Stomach smooth muscle (tissue), 2 donors: Measurements from ENCODE around the gene C12orf57.
A peak's percentile ranks its signal among the peaks of the same experiment; 100 is the strongest.

Experiments
- H3K27ac ChIP-seq: one replicate; pipeline ENCODE4 v1.7.0; 2013; ENCODE audit warnings: mild to moderate bottlenecking, low read length, inconsistent platforms
- H3K27me3 ChIP-seq, 2 donors: one replicate each; pipeline ENCODE4 v1.7.0; 2013; ENCODE audit warnings: low read length in 2 of 2; ENCODE audit not compliant: insufficient read depth in 2 of 2, control insufficient read depth in 1 of 2
- H3K36me3 ChIP-seq, 2 donors: one replicate each; pipeline ENCODE4 v1.7.0; 2013; ENCODE audit warnings: low read length in 2 of 2; ENCODE audit not compliant: control insufficient read depth in 2 of 2, insufficient read depth in 2 of 2
- H3K4me1 ChIP-seq: one replicate; pipeline ENCODE4 v1.7.0; 2013; ENCODE audit warnings: low read length; ENCODE audit not compliant: control insufficient read depth, insufficient read depth
- H3K4me3 ChIP-seq, 2 donors: one replicate each; pipeline ENCODE4 v1.7.0; 2013; ENCODE audit warnings: low read length in 2 of 2
- H3K9ac ChIP-seq, 2 donors: one replicate each; pipeline ENCODE4 v1.7.0; 2013; ENCODE audit warnings: low read length in 2 of 2, mild to moderate bottlenecking in 1 of 2
- H3K9me3 ChIP-seq, 2 donors: one replicate each; pipeline ENCODE4 v1.7.0; 2013; ENCODE audit warnings: low read length in 2 of 2; ENCODE audit not compliant: control insufficient read depth in 2 of 2
- donor health status: healthy.
- donor health status: Pancreatic carcinoma.

C12orf57 gene

DNA sequence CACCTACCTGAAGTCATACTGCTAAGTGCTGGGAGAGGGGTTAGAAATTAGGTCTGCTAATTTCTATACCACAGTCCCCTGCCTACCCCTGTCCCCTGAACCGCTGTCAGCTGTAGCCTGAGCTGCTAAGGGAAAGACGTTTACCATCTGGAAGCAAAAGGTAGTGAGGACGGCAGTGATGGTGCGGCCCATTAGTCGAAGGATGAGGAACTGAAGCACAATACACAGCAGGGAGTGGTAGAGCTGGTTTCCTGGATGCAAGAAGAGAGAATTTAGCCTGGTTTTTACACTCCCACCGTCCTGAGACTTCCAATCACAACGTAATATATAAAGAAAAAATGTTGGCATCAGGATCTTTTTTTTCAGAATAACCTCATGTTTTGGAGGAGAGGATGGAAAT lies 38.7 kb downstream of the C12orf57 start:
- Histone ChIP-seq H3K27me3 (no peaks in the 10 kb centered on the region), H3K4me3 (no peak overlapping the region), H3K9ac (no peak overlapping the region), H3K36me3 (peaks cover 37 to 41% of the 10 kb centered on the region in 2 donors), H3K4me1 (no peaks in the 10 kb centered on the region), H3K9me3 (no peaks in the 10 kb centered on the region), H3K27ac (no peak overlapping the region)

DNA sequence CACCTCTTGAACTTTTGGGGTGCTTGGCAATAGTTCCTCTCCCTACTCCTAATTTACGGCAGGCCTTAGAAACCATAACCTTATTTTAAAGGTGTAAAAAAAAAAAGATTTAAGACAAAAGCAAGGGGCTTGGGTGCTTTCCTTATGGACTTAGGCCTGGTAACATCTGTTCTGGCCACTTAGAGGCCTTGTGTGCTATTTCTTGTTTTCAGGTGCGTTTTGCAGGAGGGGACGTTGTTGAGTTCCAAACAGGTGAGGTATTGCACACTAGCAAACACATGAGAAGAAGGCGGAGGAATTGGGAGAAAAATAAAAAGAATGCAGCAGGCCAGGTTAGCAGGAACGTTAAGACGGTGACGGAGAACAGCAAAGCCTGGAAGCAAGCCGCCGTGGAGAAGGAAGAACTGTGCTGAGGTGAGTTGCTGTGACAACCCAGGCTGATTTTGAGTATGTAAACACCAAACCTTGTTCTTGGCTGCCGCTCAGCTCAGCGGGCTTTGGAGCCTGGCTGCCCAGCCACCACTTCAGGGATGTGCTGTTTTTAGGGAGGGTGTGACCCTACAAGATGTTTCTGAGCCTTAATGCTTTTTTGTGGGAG lies 44.2 kb downstream of the C12orf57 start:
- Histone ChIP-seq H3K27ac (peak overlapping the region; percentile 82), H3K9ac (peak overlapping the region; percentile 23 to 51), H3K4me3 (peak overlapping the region; percentile 2 to 44)

More for the DNA sequence above, 44.2 kb downstream of the C12orf57 start:
- Histone ChIP-seq H3K4me1 (peaks cover 11% of the 10 kb centered on the region), H3K9me3 (no peaks in the 10 kb centered on the region), H3K27me3 (no peaks in the 10 kb centered on the region), H3K36me3 (peaks cover 0 to 7% of the 10 kb centered on the region in 2 donors)
